ENCODE results near the gene PRKCB.
A peak's percentile ranks its signal among the peaks of the same experiment; 100 is the strongest.

The PRKCB gene

DNA sequence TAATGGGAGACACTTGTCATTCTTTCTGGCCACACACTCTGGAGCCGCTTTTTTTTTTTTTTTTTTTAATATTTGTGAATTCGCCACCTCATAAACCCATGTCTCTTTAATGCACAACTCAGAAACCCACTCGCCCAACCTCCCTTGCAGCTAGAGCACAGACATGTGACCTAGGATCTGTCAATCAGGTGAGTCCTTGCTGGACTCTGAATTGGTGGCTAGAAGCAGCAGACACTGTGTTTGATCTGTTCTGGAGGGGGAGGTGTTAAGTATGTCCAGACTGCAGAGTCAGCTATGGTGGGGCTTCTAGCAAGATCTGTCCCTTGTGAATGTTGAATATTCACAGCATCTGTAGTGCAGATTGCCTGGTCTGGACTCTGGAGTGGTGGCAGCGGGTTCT lies 112.1 kb downstream of the PRKCB start:
- no peak for DNase-seq (ENCODE audit: low read depth in 1 of 2, low spot score in 1 of 2)
- Histone ChIP-seq H3K4me3 (replicated peaks; ENCODE audit: insufficient read depth, low read length) (no peak overlapping the region), H3K27ac (replicated peaks) (no peak overlapping the region), H3K27me3 (ENCODE audit: insufficient read depth, poor library complexity, severe bottlenecking) (no peaks in the 10 kb centered on the region)
- no peak for TF ChIP-seq POLR2AphosphoS5 (IDR thresholded peaks at IDR 0.05; ENCODE audit: low read depth)
- no peak for TF ChIP-seq GABPA (IDR thresholded peaks at IDR 0.05; ENCODE audit: low read depth)
- TF ChIP-seq, protein P1, sequence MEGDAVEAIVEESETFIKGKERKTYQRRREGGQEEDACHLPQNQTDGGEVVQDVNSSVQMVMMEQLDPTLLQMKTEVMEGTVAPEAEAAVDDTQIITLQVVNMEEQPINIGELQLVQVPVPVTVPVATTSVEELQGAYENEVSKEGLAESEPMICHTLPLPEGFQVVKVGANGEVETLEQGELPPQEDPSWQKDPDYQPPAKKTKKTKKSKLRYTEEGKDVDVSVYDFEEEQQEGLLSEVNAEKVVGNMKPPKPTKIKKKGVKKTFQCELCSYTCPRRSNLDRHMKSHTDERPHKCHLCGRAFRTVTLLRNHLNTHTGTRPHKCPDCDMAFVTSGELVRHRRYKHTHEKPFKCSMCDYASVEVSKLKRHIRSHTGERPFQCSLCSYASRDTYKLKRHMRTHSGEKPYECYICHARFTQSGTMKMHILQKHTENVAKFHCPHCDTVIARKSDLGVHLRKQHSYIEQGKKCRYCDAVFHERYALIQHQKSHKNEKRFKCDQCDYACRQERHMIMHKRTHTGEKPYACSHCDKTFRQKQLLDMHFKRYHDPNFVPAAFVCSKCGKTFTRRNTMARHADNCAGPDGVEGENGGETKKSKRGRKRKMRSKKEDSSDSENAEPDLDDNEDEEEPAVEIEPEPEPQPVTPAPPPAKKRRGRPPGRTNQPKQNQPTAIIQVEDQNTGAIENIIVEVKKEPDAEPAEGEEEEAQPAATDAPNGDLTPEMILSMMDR (IDR thresholded peaks at IDR 0.05; ENCODE audit: insufficient read depth, low read length), result no peak
- TF ChIP-seq, protein P2, sequence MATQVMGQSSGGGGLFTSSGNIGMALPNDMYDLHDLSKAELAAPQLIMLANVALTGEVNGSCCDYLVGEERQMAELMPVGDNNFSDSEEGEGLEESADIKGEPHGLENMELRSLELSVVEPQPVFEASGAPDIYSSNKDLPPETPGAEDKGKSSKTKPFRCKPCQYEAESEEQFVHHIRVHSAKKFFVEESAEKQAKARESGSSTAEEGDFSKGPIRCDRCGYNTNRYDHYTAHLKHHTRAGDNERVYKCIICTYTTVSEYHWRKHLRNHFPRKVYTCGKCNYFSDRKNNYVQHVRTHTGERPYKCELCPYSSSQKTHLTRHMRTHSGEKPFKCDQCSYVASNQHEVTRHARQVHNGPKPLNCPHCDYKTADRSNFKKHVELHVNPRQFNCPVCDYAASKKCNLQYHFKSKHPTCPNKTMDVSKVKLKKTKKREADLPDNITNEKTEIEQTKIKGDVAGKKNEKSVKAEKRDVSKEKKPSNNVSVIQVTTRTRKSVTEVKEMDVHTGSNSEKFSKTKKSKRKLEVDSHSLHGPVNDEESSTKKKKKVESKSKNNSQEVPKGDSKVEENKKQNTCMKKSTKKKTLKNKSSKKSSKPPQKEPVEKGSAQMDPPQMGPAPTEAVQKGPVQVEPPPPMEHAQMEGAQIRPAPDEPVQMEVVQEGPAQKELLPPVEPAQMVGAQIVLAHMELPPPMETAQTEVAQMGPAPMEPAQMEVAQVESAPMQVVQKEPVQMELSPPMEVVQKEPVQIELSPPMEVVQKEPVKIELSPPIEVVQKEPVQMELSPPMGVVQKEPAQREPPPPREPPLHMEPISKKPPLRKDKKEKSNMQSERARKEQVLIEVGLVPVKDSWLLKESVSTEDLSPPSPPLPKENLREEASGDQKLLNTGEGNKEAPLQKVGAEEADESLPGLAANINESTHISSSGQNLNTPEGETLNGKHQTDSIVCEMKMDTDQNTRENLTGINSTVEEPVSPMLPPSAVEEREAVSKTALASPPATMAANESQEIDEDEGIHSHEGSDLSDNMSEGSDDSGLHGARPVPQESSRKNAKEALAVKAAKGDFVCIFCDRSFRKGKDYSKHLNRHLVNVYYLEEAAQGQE (IDR thresholded peaks at IDR 0.05; ENCODE audit: insufficient replicate concordance, low read depth), result no peak
- TF ChIP-seq SPI1 (IDR thresholded peaks at IDR 0.05; ENCODE audit: borderline replicate concordance, low read depth), result no peak

DNA sequence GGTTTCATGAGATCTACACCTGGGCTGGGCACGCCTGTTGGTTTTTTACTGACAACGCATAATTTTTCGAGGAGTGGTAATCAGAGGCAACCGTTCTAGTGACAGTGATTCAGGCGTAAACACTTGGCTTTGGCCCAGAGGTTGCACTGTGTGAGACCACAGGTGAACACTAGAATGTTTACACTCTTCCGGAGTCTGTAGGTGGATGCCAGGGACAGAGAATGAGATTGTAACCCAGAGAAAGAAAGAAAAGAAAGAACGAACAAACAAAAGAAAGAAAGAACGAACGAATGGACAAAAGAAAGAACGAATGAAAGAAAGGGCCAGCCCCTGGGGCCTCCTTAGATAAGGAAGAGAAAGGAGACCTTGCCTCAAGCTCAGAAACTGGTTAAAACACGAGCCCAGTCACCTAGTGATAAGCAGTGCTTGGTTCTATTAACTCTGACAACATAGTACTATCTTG lies 113.2 kb downstream of the PRKCB start:
- TF ChIP-seq POLR2AphosphoS5 (IDR thresholded peaks at IDR 0.05; ENCODE audit: low read depth) (no peak), SPI1 (IDR thresholded peaks at IDR 0.05; ENCODE audit: borderline replicate concordance, low read depth) (no peak), GABPA (IDR thresholded peaks at IDR 0.05; ENCODE audit: low read depth) (no peak)
- TF ChIP-seq, protein P1 (IDR thresholded peaks at IDR 0.05; ENCODE audit: insufficient read depth, low read length), result no peak
- TF ChIP-seq, protein P2 (IDR thresholded peaks at IDR 0.05; ENCODE audit: insufficient replicate concordance, low read depth), result no peak
- Histone ChIP-seq H3K27ac (replicated peaks) (no peak overlapping the region), H3K4me3 (replicated peaks; ENCODE audit: insufficient read depth, low read length) (no peak overlapping the region), H3K27me3 (ENCODE audit: insufficient read depth, poor library complexity, severe bottlenecking) (no peaks in the 10 kb centered on the region)
- no peak for DNase-seq (ENCODE audit: low read depth in 1 of 2, low spot score in 1 of 2)

DNA sequence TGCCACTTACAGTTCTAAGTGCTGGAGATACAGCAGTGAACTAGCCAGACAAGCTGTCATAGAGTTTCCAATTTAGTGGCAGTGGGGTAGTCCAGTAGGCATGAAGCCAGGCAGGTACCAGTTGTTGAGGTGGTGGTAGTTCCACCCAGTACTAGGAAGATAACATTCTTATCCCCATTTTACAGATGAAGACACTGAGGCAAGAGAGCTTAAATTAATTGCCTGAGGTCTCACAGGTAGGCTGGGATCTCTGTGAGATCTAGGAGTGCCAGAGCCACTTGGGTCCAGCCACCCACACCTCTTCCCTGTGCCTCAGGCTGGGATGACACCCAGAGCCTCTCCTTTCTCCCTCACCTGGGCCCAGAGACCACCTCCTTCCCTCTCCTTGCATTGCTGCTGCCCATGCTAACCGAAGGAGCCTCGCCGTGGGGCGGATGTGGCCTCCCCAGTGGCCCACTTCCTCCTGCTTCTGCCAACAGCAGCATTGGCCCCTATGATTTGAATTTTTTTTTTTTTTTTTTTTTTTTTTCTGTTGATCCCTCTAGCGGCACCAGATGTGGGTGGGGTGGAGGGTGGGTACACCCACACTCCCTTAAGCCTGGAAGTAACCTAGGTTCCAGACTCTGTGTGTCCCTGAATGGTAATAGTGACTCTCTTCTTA lies 114.0 kb downstream of the PRKCB start:
- Histone ChIP-seq H3K27me3 (ENCODE audit: insufficient read depth, poor library complexity, severe bottlenecking) (no peaks in the 10 kb centered on the region), H3K4me3 (replicated peaks; ENCODE audit: insufficient read depth, low read length) (no peak overlapping the region), H3K27ac (replicated peaks) (peak overlapping the region; percentile 66)
- peak; percentile 55 to 79 for DNase-seq (ENCODE audit: low read depth in 1 of 2, low spot score in 1 of 2)
- TF ChIP-seq GABPA (IDR thresholded peaks at IDR 0.05; ENCODE audit: low read depth), result no peak
- peak; percentile 87 for TF ChIP-seq SPI1 (IDR thresholded peaks at IDR 0.05; ENCODE audit: borderline replicate concordance, low read depth)
- TF ChIP-seq, protein P1 (IDR thresholded peaks at IDR 0.05; ENCODE audit: insufficient read depth, low read length), result no peak

Data from HL-60 (cell line).